ENCODE measurements around the gene FBN3.

The FBN3 gene

DNA sequence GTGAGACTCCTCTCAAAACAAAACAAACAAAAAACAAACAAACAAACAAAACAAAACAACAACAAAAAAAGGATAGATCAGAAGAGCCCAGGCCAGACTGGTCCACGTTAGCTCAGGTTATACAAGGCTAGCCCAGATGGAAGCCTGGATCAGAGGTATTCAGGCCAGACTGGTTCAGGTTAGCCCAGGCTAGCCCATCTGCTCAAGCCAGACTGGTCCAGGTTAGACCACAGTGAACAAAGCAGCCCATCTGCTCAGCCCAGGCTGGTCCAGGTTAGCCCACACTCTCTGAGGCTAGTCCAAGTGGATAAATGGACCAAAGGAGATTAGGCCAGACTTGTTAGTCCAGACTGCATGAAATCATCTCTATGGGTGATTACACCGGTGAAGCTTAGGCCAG, 55.7 kb downstream of the FBN3 start:
- DNase-seq (ENCODE audit: low read depth in 2 of 2, low spot score in 1 of 2), result no peak

DNA sequence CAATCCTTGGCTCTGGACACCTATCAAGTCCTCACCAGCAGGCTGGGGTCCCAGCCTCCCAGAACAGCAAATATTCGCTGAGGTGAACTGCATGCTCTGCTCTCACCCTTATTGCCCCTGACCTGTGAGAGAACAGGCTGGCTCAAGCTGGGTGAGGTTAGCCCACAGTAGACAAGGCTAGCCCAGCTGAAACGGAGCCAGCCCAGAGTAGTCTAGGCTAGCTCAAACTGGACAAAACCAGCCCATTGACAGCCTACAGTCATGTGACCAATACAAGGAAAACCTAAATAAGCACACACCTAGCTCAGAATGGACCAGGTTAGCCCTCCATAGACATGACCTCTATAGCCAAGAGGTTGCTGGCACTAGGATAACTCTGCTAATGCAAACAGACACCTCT, 58.4 kb downstream of the FBN3 start:
- DNase-seq (ENCODE audit: low read depth in 2 of 2, low spot score in 1 of 2), result no peak

DNA sequence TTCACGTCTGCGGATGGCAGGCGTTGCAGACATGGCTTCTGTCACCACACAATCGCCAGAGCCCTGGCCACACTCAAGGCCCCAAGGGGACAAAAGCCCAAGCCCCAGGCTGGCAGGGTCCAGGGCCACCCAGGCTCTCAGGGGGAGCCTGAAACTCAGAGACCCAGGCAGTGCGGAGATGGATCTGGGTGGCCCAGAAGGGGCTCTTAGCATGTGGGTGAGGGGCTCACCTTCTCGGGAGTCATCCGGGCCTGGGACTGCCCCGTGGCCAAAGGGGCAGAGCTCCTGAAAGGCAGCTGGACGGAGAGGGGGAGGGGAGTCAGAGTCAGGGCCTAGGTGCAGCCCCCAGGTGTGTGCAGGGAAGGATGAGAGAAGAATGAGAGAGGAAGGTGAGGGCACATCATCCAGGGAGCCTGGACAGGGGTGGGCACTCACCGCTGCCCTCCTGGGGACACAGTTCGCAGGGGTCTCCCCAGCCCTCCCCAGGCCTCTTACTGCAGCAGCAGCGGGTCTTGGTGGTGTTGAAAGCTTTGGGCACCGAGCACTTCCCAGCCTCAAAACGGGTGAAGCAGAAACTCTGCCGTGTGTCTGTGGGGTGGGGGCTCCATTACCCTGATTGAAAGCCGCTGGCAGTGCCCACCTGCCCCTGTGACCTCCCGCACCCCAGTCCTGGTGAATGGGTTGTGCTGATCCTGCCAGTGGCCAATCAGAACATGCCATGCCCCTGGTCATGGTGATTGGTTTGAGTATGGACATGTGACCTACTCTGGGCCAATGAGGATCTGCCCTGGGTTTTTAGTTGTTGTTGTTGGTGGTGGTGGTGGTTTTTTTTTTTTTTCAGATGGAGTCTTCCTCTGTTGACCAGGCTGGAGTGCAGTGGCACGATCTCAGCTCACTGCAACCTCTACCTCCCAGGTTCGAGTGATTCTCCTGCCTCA, 59.5 kb downstream of the FBN3 start:
- DNase-seq (ENCODE audit: low read depth in 2 of 2, low spot score in 1 of 2), result no peak

DNA sequence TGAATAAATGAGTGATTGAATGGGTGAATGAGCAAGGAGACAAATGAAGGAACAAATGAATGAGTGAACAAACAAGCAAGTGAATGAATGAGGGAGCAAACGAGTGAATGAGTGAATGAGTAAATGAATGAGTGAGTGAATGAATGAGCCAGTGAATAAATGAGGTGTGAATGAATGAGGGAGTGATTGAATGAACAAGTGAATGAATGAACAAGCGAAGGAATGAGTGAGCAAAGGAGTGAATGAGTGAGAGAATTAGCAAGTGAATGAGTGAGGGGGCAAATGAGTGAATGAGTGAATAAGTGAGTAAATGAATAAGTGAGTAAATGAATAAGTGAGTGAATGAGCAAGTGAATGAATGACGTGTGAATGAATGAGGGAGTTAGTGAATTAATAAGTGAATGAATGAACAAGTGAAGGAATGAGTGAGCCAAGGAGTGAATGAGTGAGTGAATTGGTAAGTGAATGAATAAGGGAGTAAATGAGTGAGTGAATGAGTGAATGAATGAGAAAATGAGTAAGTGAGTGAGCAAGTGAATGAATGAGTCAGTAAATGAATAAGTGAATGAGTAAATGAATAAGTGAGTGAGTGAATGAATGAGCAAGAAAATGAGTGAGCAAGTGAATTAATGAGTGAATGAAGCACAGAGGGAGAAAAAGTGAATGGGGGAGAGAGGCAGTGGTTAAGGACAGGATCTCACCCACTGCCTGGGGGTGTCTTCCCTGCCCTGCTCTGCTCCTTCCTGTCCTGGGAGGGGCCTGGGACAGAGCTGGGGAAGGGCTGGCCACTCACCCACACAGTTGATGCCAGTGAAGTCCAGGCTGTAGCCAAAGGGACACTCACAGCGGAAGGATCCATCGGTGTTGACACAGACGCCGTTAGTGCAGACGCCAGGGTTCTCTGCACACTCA, 60.4 kb downstream of the FBN3 start:
- no peak for DNase-seq (ENCODE audit: low read depth in 2 of 2, low spot score in 1 of 2)

DNA sequence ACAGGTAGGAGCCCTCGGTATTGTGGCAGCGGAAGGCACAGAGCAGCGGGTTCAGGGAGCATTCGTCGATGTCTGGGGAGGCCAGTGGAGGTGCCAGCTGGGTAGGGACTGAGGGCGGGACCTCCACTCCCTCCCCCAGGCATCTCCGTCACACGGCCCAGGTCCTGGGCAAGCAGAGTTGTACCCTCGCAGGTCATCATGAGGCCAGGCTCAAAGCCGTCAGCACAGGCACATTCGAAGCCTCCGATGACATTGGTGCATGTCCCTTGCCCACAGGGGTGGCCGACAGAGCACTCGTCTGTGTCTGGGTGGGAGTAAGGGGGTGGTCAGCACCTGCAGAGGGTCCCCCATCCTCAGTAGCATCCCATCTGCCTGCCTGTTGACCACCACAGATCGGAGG, 61.5 kb downstream of the FBN3 start:
- no peak for DNase-seq (ENCODE audit: low read depth in 2 of 2, low spot score in 1 of 2)

DNA sequence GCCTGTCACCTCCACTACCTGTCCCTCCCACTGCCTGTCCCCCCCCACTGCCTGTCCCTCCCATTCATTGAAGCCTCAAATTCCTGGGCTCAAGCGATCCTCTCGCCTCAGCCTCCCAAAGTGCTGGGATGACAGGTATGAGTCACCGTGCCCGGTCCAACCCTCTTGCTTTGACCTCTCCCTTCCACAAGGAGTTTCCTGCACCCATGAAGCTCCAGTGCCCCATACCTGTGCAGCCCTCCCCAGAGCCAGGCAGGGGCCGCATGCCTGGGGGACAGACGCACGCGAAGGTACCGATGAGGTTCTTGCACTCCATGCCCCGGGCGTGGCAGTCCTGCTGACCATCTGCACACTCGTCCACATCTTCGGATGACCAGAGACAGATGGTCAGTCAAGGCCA, 62.5 kb downstream of the FBN3 start:
- DNase-seq (ENCODE audit: low read depth in 2 of 2, low spot score in 1 of 2), result no peak

DNA sequence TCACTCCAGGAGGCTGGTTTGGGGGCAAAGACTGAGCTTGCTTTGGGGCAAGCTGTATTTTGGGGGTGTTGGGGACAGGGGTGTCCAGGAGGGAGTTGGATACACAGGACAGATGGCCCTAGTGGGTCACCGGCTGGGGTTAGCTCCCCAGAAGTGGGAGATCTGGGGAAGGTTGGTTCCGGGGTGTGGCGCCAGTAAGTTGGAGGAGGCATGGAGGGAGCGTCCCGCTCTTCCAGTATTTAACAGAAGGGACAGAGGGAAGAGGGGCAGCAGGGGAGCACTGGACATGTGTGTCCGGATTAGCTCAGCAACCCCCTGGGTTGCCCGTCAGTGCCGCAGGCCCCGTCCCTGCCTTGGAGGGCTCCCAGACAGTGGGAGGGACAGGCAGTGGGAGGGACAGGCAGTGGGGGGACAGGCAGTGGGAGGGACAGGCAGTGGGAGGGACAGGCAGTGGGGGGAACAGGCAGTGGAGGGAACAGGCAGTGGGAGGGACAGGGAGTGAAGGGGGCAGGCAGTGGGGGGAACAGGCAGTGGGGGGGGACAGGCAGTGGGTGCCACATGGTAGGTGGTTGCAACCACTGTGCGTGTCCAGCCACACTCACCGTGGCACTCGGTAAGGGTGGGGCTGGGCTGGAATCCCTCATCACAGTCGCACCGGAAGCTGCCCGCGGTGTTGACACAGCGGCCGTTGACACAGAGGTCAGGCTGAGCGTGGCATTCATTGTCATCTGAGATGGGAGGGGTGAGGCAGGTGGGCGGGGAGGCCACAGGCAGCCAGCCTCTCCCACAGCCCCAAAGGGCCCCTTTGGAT, 63.6 kb downstream of the FBN3 start:
- no peak for DNase-seq (ENCODE audit: low read depth in 2 of 2, low spot score in 1 of 2)

DNA sequence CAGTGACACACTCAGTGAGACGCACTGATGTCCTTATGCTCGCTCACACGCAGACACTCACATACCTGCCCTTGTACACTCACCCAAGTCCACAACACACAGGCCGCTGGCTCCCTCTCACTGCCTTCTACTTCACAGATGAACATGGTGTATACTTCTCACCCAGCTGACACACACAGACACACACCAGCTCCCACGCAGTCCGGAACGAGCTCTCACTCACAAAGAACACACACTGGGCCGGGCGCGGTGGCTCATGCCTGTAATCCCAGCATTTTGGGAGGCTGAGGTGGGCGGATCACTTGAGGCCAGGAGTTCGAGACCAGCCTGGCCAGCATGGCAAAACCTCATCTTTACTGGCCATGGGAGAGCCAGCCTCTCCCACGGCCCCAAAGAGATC, 65.2 kb downstream of the FBN3 start:
- DNase-seq (ENCODE audit: low read depth in 2 of 2, low spot score in 1 of 2), result no peak

DNA sequence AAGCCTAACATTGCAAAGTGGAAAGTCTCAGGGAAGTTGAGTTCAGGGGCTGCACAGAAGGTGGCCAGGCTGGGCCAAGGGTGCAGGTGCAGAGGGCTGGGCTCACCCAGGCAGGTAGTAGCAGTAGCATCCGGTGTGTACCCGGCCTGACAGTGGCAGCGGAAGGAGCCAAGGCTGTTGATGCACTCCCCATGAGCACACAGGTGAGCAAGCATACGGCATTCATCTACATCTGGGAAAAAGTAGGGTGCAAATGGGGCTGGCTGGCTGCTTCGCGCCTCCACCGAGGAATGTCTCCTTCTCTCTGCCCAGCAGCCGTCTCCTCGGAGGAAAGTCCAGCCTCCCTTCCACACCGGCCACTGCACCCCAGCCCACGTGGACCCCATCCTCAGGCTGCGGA, 66.3 kb downstream of the FBN3 start:
- no peak for DNase-seq (ENCODE audit: low read depth in 2 of 2, low spot score in 1 of 2)

DNA sequence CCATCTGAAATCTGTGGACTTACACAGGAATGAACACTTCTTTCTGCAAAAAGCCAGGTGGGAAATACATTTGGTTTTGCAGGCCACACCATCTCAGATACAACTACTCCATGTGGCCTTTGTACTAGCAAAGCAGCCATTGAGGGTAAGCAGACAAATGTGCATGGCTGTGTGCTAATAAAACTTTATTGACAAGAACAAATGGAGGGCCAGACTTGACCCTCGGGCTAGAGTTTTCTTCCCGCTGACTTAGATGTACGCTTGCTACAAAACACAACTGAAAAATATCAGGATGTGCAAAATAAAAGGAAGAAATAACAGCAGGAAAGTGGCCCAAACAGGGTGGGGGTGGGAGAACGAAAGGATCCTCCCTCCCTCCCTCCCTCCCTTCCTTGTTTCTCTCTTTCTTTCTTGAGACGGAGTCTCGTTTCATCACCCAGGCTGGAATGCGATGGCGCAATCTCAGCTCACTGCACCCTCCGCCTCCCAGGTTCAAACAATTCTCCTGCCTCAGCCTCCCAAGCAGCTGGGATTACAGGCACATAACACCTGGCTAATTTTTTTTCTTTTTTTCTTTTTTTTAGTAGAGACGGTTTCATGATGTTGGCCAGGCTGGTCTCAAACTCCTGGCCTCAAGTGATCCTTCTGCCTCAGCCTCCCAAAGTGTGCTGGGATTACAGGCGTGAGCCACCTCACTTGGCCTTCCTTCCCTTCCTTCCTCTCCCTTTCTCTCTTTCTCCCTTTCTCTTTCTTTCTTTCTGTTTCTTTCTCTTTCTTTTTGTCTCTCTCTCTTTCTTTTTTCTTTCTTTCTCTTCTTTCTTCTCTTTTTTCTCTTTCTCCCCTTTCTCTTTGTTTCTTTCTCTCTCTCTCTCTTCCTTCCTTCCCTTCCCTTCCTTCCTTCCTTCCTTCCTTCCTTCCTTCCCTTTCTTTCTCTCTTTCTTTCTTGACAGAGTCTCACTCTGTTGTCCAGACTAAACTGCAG, 67.5 kb downstream of the FBN3 start:
- DNase-seq (ENCODE audit: low read depth in 2 of 2, low spot score in 1 of 2), result no peak

DNA sequence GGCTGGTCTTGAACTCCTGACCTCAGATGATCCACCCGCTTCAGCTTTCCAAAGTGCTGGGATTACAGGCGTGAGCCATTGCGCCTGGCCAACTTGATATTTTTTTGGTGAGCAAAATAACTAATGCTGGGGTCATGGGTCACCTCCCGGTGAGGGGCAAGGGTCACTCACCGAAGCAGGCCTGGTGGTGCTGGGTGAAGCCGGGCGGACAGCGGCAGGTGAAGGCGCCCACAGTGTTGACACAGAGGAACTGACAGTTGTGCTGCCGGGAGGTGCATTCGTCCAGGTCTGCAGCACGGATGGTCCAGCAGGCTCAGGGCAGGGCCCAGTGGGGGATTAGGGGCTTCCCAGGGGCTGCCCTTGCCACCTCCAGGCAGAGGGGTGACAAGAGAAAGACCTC, 68.6 kb downstream of the FBN3 start:
- DNase-seq (ENCODE audit: low read depth in 2 of 2, low spot score in 1 of 2), result no peak

DNA sequence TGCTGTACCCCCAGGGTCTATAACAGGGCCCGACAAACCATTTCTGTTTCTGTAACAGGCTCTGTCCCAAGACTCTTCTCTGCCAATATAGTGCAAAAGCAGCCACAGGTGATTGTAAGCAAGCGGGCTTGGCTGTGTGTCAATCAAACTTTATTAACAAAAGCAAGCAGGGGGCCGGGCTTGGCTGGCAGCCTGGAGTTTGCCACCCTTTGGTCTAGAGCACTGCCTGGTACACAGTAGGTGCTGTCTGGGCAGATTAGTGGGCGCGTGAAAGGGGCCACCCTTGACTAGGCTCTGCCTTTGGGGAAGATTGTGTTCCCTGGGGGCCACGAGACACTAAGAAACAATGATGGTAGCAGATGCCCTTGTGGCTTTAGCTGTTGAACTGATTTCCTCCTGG, 69.4 kb downstream of the FBN3 start:
- DNase-seq (ENCODE audit: low read depth in 2 of 2, low spot score in 1 of 2), result no peak

DNA sequence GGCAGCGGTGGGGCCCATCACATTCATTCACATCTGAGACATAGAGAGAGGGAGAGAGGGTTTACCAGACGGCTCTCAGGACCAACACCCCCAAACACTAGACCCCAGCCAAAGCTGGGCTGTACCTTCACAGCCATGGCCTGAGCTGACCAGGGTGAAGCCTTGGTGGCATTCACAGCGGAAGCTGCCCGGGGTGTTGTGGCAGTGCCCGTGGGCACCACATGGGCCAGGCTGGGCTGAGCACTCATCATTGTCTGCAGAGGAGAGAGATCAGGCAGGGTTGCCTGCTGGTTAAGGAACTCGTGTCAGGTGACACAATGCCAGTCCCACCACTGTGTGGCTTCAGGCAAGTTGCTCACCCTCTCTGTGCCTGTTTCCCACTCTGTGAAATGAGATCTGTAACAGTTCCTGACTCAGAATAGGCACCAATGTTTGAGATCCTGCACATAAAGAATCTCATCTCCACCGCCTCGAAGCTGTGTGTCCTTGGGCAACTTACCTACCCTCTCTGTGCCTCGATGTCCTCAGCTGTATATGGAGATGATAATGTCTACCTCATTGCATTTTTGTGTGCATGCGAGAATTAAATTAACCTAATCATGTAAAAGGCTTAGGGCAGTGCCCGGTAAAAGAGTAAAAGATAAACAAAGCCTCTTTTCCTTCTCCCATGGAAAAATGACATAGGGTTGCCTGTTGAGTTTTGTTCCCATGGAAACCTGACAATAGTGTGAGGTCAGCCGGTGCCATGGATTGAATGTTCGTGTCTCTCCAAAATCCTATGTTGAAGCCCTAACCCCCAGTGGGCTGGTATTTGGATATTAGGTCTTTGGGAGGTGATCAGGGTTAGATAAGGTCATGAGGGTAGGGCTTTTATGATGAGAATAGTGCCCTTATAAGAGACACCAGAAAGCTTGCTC, 74.0 kb downstream of the FBN3 start:
- DNase-seq (ENCODE audit: low read depth in 2 of 2, low spot score in 1 of 2), result no peak

DNA sequence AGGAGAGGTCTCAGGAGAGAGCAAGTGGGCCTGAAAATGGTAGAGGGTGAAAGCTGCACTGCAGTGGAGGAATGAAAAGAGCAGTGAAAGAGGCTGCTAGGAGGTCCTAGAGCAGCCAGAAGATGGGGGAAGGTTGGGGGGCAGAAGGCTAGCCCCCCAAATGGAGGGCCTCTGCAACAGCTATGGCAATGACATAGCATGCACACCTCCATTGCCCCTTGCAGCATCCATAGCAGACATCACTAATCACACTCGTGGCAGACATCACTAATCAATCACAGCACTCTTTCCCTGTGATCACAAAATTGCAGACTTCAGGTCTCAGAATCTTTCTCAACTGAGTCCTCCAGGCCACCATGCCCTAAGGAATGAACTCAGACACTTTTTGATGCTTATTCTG, 74.9 kb downstream of the FBN3 start:
- DNase-seq (ENCODE audit: low read depth in 2 of 2, low spot score in 1 of 2), result no peak

DNA sequence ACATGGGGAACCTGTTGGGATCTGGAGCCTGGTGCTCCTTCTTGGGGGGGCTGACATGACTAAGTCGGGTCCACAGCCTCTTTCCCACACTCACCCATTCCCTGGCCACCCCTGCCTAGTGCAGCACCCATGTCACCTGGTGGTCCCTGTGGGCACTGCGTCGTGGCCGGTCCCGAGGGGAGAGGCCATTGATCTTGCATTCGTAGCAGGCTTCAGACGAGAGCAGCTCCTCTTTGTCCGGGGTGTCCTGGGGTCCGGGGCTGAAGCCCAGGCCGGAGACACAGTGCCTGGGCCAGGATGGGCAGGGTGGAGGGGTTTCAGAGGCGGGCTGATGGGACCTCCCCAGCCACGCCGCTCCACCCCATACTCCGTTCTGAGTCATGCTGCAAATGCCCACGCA, 77.5 kb downstream of the FBN3 start:
- DNase-seq (ENCODE audit: low read depth in 2 of 2, low spot score in 1 of 2), result no peak

DNA sequence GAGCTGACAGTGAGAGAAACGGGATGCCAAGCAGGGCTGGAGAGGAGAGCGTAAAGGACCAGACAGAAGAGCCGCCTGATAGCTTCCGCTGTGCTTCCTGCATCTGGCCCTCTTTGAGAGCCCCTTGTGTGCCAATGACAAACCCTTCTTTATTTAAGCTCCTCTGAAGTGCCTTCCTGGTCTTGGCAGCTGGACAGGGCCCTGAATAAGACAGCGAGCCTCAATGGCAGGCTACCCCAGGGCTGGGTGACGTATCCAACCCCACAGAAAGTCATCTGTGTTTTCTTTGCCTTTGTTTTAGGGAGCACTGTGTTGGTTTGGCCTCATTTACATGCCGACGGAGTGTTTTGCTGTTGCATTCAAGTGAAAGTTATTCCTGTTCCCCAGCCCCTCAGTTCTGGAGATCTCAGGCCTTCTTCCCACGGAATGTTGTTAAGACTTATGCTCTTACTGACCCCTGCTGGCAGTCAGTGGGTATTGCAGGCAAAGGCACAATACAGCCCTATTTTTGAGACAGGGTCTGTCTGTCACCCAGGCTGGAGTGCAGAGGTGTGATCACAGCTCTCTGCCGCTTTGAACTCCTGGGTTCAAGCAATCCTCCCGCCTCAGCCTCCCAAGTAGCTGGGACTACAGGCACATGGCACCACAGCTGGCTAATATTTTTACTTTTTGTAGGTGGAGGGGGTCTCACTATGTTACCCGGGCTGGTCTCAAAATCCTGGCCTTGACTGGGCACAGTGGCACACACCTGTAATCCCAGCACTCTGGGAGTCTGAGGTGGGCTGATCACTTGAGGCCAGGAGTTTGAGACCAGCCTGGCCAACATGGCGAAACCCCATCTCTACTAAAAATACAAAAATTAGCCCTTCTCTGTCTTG, 80.1 kb downstream of the FBN3 start:
- DNase-seq (ENCODE audit: low read depth in 2 of 2, low spot score in 1 of 2), result no peak

DNA sequence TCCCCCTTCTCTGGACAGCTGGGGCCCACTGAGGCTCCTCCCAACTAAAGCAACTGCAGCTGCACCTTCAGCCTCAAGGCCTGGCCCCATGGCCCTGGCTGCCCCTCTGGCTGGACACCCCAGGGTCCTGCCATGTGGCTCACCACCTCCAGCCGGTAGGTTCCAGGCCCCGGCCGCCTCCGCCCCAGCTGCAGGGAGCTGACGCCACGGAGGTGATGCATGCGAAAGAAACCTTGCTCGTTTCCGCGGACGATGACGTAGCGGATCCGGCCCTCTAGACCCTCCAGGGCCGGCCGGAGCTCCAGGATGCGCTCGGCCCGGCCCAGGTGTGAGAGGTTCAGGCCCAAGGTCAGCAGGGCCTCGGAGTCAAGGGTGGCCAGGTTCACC, 83.5 kb downstream of the FBN3 start:
- DNase-seq (ENCODE audit: low read depth in 2 of 2, low spot score in 1 of 2), result no peak
